Stimulated activated CD8-positive, alpha-beta memory T cell treated with anti-CD3 and anti-CD28 coated beads, Interleukin-15, amount 100 ng/mL, for 24 hours (primary cell): ENCODE data around the gene RAB4A.
"Not testable (repeated sequence)": the region's sequence is repeated elsewhere in the genome, so short reads cannot be mapped to it uniquely, and the experiment has no call there.

Experiments
- DNase-seq: peaks from one replicate; pipeline ENCODE4 v3.0.0-alpha.2; 2020; ENCODE audit warnings: low read depth

RAB4A gene

GRCh38 chr1:229272164-229273158, 1.6 kb downstream of the RAB4A start:
- DNase-seq: no peak

- DNase-seq: no peak
These were observed 2.8 kb downstream of the RAB4A start for GRCh38 chr1:229273507-229274232.

- no peak for DNase-seq
These were observed 4.1 kb downstream of the RAB4A start for GRCh38 chr1:229275005-229275404.

- DNase-seq: no peak
These were observed 7.3 kb downstream of the RAB4A start for GRCh38 chr1:229278120-229278741.

- no peak for DNase-seq
These were observed 8.3 kb downstream of the RAB4A start for GRCh38 chr1:229279242-229279641.

GRCh38 chr1:229280037-229280828, 9.3 kb downstream of the RAB4A start:
- no peak for DNase-seq

GRCh38 chr1:229280921-229281320, 10.0 kb downstream of the RAB4A start:
- no peak for DNase-seq

GRCh38 chr1:229281339-229281926, 10.5 kb downstream of the RAB4A start:
- no peak for DNase-seq

- no peak for DNase-seq
These were observed 11.4 kb downstream of the RAB4A start for GRCh38 chr1:229282295-229282823.

GRCh38 chr1:229283183-229283611, 12.3 kb downstream of the RAB4A start:
- no peak for DNase-seq

GRCh38 chr1:229284887-229285286, 14.0 kb downstream of the RAB4A start:
- DNase-seq: no peak

- no peak for DNase-seq
These were observed 14.5 kb downstream of the RAB4A start for GRCh38 chr1:229285440-229285839.

GRCh38 chr1:229286099-229286766, 15.3 kb downstream of the RAB4A start:
- no peak for DNase-seq

- no peak for DNase-seq
These were observed 16.4 kb downstream of the RAB4A start for GRCh38 chr1:229287267-229287666.

GRCh38 chr1:229288516-229288915, 17.6 kb downstream of the RAB4A start:
- no peak for DNase-seq

GRCh38 chr1:229291686-229292085, 20.8 kb downstream of the RAB4A start:
- not testable (repeated sequence) for DNase-seq

- DNase-seq: no peak
These were observed 22.8 kb downstream of the RAB4A start for GRCh38 chr1:229293528-229294204.

- no peak for DNase-seq
These were observed 24.8 kb downstream of the RAB4A start for GRCh38 chr1:229295745-229296144.

GRCh38 chr1:229296541-229296941, 25.6 kb downstream of the RAB4A start:
- DNase-seq: no peak

GRCh38 chr1:229297746-229298145, 26.8 kb downstream of the RAB4A start:
- DNase-seq: no peak
